GM12864 (cell line): ENCODE measurements around the gene SMIM41.

Experiments used
- DNase-seq: peaks from one replicate; pipeline ENCODE4 v3.0.0-alpha.2; 2011; ENCODE audit warnings: low read depth
- H3K4me3 ChIP-seq: 2 replicates; pipeline ENCODE4 v1.5.1; 2011; ENCODE audit warnings: mild to moderate bottlenecking, low read depth, low read length, control low read depth
- CTCF ChIP-seq: IDR thresholded peaks from 2 replicates; pipeline ENCODE4 v1.5.1; 2011; ENCODE audit warnings: low read depth, mild to moderate bottlenecking, moderate library complexity, low read length, control low read depth, inconsistent platforms; ENCODE audit errors: missing control alignments

Gene SMIM41

GRCh38 chr12:52063981-52064649 is 15.4 kb upstream of the SMIM41 start:
- TF ChIP-seq CTCF = no peak
- DNase-seq = no peak
- H3K4me3 ChIP-seq = no peak overlapping the region

- no peak for TF ChIP-seq CTCF
- H3K4me3 ChIP-seq = no peak overlapping the region
- DNase-seq = no peak
These were observed 13.0 kb upstream of the SMIM41 start for GRCh38 chr12:52066346-52067080.

GRCh38 chr12:52067081-52067374 is 12.5 kb upstream of the SMIM41 start:
- DNase-seq = no peak
- TF ChIP-seq CTCF = no peak
- H3K4me3 ChIP-seq = no peak overlapping the region

DNA sequence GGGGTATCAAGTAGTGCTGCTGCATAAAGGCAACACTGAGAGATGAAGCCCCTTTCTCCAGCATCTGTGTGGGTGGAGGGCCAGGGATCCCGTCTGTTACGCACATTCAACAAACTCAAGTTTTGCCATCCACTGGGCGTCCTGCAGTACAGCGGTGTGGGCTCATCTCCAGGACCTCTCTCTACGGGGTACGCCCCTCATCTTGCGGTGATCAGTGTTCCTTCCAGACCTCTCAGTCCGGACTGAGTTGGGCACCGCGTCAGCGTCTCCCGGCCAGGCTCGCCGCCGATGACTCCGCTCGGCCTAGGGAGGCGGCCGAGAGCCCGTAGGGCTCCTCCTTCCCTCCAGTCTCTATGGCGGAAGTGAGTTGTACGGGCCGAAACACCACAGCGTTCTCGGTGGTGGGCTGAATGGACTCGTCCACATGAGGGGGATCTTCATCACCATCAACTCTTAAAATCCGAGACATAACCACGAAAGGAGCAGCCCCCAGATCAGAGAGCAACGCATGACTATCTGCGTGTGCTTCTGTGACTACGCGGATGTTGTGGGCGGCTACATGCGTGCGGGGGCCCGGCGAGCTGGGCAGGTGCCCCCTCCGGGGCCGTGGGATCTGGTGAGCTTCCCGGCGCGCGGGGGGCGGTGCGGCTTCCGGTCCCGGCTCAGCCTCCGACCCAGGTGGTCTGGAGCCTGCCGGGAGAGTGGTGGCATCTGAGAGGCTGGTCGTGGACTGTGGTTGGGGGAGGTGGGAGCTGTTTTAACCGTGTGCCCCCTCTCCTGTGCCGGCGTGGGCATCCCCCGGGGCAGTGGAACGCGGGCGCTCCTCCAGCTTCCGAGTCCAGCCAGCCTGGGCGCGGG is 9.9 kb upstream of the SMIM41 start, which contains the start of gene ATG101:
ATG101 (plus strand) TSS at position 652 of the 858 bp plus-strand sequence. CDS start 3,673 bp downstream, outside the sequence.
- peak within 1 kb of the TSS; percentile 98 for H3K4me3 ChIP-seq
- DNase-seq = peak; percentile 90
- peak; percentile 91 for TF ChIP-seq CTCF

GRCh38 chr12:52070185-52070925 is 9.1 kb upstream of the SMIM41 start:
- no peak for DNase-seq
- TF ChIP-seq CTCF = no peak
- peak overlapping the region; percentile 98 for H3K4me3 ChIP-seq

GRCh38 chr12:52073531-52074381 is 5.7 kb upstream of the SMIM41 start:
- no peak overlapping the region for H3K4me3 ChIP-seq
- DNase-seq = no peak
- no peak for TF ChIP-seq CTCF
